Suprapubic skin (tissue), 4 donors: Measurements from ENCODE around the gene ITGA1.

ENCODE experiments used
- EP300 ChIP-seq: sonication (generic); formaldehyde crosslinking; IDR thresholded peaks from one replicate; pipeline ENCODE4 v1.6.1; 2017; ENCODE audit warnings: antibody characterized with exemption
- POLR2A ChIP-seq, 2 donors: fragments of 450-650 bp; IDR thresholded peaks; one replicate each; pipeline ENCODE4 v1.6.1; 2017; ENCODE audit warnings: antibody characterized with exemption in 2 of 2, mild to moderate bottlenecking in 2 of 2, moderate library complexity in 2 of 2
- POLR2AphosphoS5 ChIP-seq, 3 donors: sonication (generic); formaldehyde crosslinking; IDR thresholded peaks; one replicate each; pipeline ENCODE4 v1.6.1; 2017; ENCODE audit warnings: antibody characterized with exemption in 3 of 3
- TF ChIP-seq, protein P1 (sequence below), 2 donors: fragments of 200-600 bp in 1 of 2; fragments of 450-650 bp in 1 of 2; sonication (generic) in 1 of 2; IDR thresholded peaks; one replicate each; pipeline ENCODE4 v1.5.1; 2016 to 2019; ENCODE audit warnings: antibody characterized with exemption in 2 of 2, mild to moderate bottlenecking in 1 of 2, moderate library complexity in 1 of 2

DNA sequence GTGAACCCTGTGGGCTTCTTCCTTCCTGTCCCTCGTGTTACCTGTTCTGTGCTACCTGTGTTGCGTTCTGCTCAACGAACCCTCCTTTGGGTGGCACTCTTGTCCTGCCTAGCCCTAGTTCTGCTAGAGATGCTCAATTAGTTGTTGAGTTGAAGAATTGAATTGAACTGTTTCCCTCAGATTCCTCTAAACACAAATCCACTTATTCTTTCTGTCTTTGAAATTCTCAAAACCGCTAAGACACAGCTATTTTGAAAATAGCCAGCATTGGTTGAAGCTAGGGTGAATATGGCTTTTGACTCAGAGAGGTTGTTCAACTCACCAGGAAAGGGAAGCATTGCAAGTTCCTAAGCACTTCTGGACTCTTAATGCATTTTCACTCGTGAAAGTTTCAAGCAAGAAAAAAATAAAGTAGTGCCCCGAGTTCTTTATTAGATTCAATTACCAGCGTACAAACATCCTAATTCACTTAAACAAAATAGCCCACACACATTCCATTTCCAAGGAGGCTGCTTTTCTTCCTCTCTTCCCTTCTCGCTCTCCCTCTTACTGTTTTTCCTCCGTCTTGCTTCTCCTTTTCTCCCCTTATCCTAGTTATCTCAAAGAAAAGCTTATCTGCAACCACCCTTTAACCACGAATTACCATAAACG is 642 bp upstream of the ITGA1 start:
- TF ChIP-seq POLR2A (IDR thresholded peaks at IDR 0.05) (no peak), POLR2AphosphoS5 (IDR thresholded peaks at IDR 0.05) (no peak), EP300 (no peak)
- TF ChIP-seq, protein P1, sequence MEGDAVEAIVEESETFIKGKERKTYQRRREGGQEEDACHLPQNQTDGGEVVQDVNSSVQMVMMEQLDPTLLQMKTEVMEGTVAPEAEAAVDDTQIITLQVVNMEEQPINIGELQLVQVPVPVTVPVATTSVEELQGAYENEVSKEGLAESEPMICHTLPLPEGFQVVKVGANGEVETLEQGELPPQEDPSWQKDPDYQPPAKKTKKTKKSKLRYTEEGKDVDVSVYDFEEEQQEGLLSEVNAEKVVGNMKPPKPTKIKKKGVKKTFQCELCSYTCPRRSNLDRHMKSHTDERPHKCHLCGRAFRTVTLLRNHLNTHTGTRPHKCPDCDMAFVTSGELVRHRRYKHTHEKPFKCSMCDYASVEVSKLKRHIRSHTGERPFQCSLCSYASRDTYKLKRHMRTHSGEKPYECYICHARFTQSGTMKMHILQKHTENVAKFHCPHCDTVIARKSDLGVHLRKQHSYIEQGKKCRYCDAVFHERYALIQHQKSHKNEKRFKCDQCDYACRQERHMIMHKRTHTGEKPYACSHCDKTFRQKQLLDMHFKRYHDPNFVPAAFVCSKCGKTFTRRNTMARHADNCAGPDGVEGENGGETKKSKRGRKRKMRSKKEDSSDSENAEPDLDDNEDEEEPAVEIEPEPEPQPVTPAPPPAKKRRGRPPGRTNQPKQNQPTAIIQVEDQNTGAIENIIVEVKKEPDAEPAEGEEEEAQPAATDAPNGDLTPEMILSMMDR (IDR thresholded peaks at IDR 0.05) = peak in 1 of 2 donors; percentile 23
